DOHH2 (cell line): ENCODE results near the gene GHRH.

Experiments
- EZH2phosphoT487 ChIP-seq: fragments of 200-600 bp; sonication (generic); IDR thresholded peaks from 2 replicates; pipeline ENCODE4 v1.6.1; 2017; ENCODE audit warnings: borderline replicate concordance, mild to moderate bottlenecking, antibody characterized with exemption, low read length, moderate library complexity, mixed read lengths
- TF ChIP-seq, protein P1 (sequence below): fragments of 200-600 bp; sonication (generic); IDR thresholded peaks from one replicate; pipeline ENCODE4 v1.5.1; 2014; ENCODE audit warnings: antibody characterized with exemption, mild to moderate bottlenecking, low read depth, low read length; ENCODE audit not compliant: poor library complexity, severe bottlenecking

DNA sequence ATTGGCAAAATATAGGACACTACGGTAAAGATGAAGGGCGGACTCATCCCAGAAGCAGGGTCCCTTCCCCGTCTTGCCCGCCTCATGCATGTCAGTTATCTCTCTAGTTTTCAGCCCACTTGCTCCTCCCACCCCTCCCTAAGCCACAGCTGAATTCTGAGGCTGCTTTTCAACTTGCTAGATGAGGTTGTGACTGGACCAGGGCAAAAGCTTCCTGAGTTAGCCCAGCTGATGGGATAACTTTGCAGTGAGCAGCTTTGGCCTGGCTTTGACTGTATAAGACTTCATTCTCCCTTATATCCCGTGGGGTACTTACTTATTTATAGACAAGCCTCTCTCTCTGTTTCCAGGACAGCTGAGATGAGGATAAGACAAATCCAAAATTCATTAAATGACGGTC is 23.2 kb downstream of the GHRH start:
- TF ChIP-seq, protein P1, sequence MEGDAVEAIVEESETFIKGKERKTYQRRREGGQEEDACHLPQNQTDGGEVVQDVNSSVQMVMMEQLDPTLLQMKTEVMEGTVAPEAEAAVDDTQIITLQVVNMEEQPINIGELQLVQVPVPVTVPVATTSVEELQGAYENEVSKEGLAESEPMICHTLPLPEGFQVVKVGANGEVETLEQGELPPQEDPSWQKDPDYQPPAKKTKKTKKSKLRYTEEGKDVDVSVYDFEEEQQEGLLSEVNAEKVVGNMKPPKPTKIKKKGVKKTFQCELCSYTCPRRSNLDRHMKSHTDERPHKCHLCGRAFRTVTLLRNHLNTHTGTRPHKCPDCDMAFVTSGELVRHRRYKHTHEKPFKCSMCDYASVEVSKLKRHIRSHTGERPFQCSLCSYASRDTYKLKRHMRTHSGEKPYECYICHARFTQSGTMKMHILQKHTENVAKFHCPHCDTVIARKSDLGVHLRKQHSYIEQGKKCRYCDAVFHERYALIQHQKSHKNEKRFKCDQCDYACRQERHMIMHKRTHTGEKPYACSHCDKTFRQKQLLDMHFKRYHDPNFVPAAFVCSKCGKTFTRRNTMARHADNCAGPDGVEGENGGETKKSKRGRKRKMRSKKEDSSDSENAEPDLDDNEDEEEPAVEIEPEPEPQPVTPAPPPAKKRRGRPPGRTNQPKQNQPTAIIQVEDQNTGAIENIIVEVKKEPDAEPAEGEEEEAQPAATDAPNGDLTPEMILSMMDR = no peak
- no peak for TF ChIP-seq EZH2phosphoT487
